Measurements from ENCODE around the gene DDX51.

GRCh38 chr12:132189378-132190011 lies 45.4 kb upstream of the DDX51 start:
- TF ChIP-seq SPI1 (IDR thresholded peaks at IDR 0.05; ENCODE audit: borderline replicate concordance, low read depth) (no peak), REST (IDR thresholded peaks at IDR 0.05; ENCODE audit: insufficient replicate concordance, low read depth) (no peak), POLR2AphosphoS5 (IDR thresholded peaks at IDR 0.05; ENCODE audit: low read depth) (no peak), CTCF (IDR thresholded peaks at IDR 0.05; ENCODE audit: insufficient read depth, low read length) (no peak)
